ENCODE data around the gene PITX2.

GRCh38 chr4:110605077-110605476 is 17.8 kb downstream of the PITX2 start:
- no peak for TF ChIP-seq CTCF (IDR thresholded peaks at IDR 0.05; ENCODE audit: poor library complexity, severe bottlenecking)
- no peak for TF ChIP-seq SMC3 (conservative IDR thresholded peaks at IDR 0.05; ENCODE audit: poor library complexity)
- TF ChIP-seq TAF1 (IDR thresholded peaks at IDR 0.05; ENCODE audit: low read depth): no peak
- TF ChIP-seq, protein P1, sequence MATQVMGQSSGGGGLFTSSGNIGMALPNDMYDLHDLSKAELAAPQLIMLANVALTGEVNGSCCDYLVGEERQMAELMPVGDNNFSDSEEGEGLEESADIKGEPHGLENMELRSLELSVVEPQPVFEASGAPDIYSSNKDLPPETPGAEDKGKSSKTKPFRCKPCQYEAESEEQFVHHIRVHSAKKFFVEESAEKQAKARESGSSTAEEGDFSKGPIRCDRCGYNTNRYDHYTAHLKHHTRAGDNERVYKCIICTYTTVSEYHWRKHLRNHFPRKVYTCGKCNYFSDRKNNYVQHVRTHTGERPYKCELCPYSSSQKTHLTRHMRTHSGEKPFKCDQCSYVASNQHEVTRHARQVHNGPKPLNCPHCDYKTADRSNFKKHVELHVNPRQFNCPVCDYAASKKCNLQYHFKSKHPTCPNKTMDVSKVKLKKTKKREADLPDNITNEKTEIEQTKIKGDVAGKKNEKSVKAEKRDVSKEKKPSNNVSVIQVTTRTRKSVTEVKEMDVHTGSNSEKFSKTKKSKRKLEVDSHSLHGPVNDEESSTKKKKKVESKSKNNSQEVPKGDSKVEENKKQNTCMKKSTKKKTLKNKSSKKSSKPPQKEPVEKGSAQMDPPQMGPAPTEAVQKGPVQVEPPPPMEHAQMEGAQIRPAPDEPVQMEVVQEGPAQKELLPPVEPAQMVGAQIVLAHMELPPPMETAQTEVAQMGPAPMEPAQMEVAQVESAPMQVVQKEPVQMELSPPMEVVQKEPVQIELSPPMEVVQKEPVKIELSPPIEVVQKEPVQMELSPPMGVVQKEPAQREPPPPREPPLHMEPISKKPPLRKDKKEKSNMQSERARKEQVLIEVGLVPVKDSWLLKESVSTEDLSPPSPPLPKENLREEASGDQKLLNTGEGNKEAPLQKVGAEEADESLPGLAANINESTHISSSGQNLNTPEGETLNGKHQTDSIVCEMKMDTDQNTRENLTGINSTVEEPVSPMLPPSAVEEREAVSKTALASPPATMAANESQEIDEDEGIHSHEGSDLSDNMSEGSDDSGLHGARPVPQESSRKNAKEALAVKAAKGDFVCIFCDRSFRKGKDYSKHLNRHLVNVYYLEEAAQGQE (IDR thresholded peaks at IDR 0.05; ENCODE audit: borderline replicate concordance): no peak
- TF ChIP-seq POLR2AphosphoS5 (IDR thresholded peaks at IDR 0.05): no peak
- no peak for TF ChIP-seq EZH2 (IDR thresholded peaks at IDR 0.05; ENCODE audit: borderline replicate concordance, insufficient read depth, low read length, poor library complexity, severe bottlenecking)
- no peak for TF ChIP-seq RAD21 (conservative IDR thresholded peaks at IDR 0.05)
- TF ChIP-seq EP300 (conservative IDR thresholded peaks at IDR 0.05; ENCODE audit: poor library complexity, severe bottlenecking): no peak
- no peak for TF ChIP-seq MXI1 (conservative IDR thresholded peaks at IDR 0.05; ENCODE audit: poor library complexity, severe bottlenecking)
